ENCODE measurements around the gene SIX1.

- no peak for TF ChIP-seq CTCF (IDR thresholded peaks at IDR 0.05; ENCODE audit: insufficient read depth, low read length, poor library complexity, severe bottlenecking)
- TF ChIP-seq EZH2phosphoT487 (conservative IDR thresholded peaks at IDR 0.05; ENCODE audit: low read length) = no peak
Observed at GRCh38 chr14:60640859-60641741, 8.2 kb downstream of the SIX1 start.

All from SU-DHL-6 (cell line).